ENCODE data around the gene DPP9. TPM values are rescaled to one million over a fixed set of nuclear protein-coding genes. Genes with fewer than 3 reads are reported as not detected.

DPP9 gene
- total and polyA plus RNA-seq, 2 of the 4 experiments (the other 2 are of a cell fraction) = 12.4 to 33.0 TPM

- H3K9ac ChIP-seq (ENCODE audit: low read depth, low read length) = no peak overlapping the region
- no TSS peak for BruUV-seq (replicated peaks)
- no peak overlapping the region for H2BK5ac ChIP-seq (ENCODE audit: low read depth, low read length, poor library complexity, severe bottlenecking)
- H4K8ac ChIP-seq (ENCODE audit: low read depth in 2 of 2, low read length in 2 of 2) = no peak overlapping the region
- H3K27me3 ChIP-seq (ENCODE audit: control insufficient read depth, insufficient read depth, low read length) = no peaks in the 10 kb centered on the region
- no peak overlapping the region for H4K5ac ChIP-seq (ENCODE audit: low read depth, low read length)
- no peak for ATAC-seq (ENCODE audit: low read depth)
- dilution Hi-C loops (cut with HindIII; ENCODE audit: low sequenced_read_pairs, unreplicated experiment) (no loop called here), in situ Hi-C loops (cut with MboI; ENCODE audit: low sequenced_read_pairs) (no loop called here), intact Hi-C loops (cut with micrococcal nuclease) (no loop called here)
- no peak overlapping the region for H3K4me2 ChIP-seq (ENCODE audit: low read depth, low read length)
- no peak for DNase-seq
- H3K18ac ChIP-seq (ENCODE audit: low read depth, low read length) = no peak overlapping the region
- CTCF ChIA-PET = no interaction called here
- POLR2A ChIA-PET (ENCODE audit: unreplicated experiment) = no interaction called here
- H2BK120ac ChIP-seq (ENCODE audit: low read depth, low read length) = no peak overlapping the region
- WGBS, 2 experiments (ENCODE audit: extremely low coverage in 2 of 2, insufficient read length in 1 of 2) = 91% methylated on average over 19 of the region's 26 CpGs; no CpG with 5 or more reads in 1 of the 2 experiments
- H2AK9ac ChIP-seq (replicated peaks; ENCODE audit: low read depth, low read length, poor library complexity) = no peak overlapping the region
- TF ChIP-seq CTCF (conservative IDR thresholded peaks at IDR 0.05; ENCODE audit: low read depth, low read length) = no peak
- no peak for TF ChIP-seq RCOR1 (IDR thresholded peaks at IDR 0.05; ENCODE audit: insufficient replicate concordance, low read length)
- no peak for TF ChIP-seq MAFK (IDR thresholded peaks at IDR 0.05; ENCODE audit: low read depth, low read length)
- TF ChIP-seq ELK1 (IDR thresholded peaks at IDR 0.05; ENCODE audit: borderline replicate concordance, low read depth, low read length) = no peak
- no peak for TF ChIP-seq RAD21 (IDR thresholded peaks at IDR 0.05; ENCODE audit: low read length)
- TF ChIP-seq USF2 (IDR thresholded peaks at IDR 0.05; ENCODE audit: low read depth, low read length) = no peak
- no peak for TF ChIP-seq SMC3 (IDR thresholded peaks at IDR 0.05; ENCODE audit: low read depth, low read length)
- no peak for TF ChIP-seq RFX5 (IDR thresholded peaks at IDR 0.05; ENCODE audit: low read depth, low read length)
- no peak for TF ChIP-seq CHD1 (IDR thresholded peaks at IDR 0.05; ENCODE audit: low read depth, low read length)
- no peak for TF ChIP-seq BHLHE40 (IDR thresholded peaks at IDR 0.05; ENCODE audit: low read depth, low read length)
- no peak for TF ChIP-seq MXI1 (IDR thresholded peaks at IDR 0.05; ENCODE audit: borderline replicate concordance, low read depth, low read length)
- TF ChIP-seq CEBPB (IDR thresholded peaks at IDR 0.05; ENCODE audit: low read depth, low read length) = no peak
- TF ChIP-seq NFE2L2 (IDR thresholded peaks at IDR 0.05; ENCODE audit: low read depth, low read length) = no peak
- TF ChIP-seq MAZ (IDR thresholded peaks at IDR 0.05; ENCODE audit: borderline replicate concordance, low read depth, low read length) = no peak
- TF ChIP-seq POLR2A (IDR thresholded peaks at IDR 0.05; ENCODE audit: low read depth, low read length) = no peak
- TF ChIP-seq FOS (IDR thresholded peaks at IDR 0.05; ENCODE audit: low read depth, low read length) = no peak
- H3K9me1 ChIP-seq (ENCODE audit: insufficient read depth, low read length) = no peaks in the 10 kb centered on the region
- no peaks in the 10 kb centered on the region for H3K9me3 ChIP-seq (ENCODE audit: control insufficient read depth, insufficient read depth, low read length)
- H3K4ac ChIP-seq (ENCODE audit: low read depth, low read length) = no peak overlapping the region
- H3K4me3 ChIP-seq (ENCODE audit: insufficient read depth, low read depth, low read length) = no peak overlapping the region
- H3K56ac ChIP-seq (ENCODE audit: extremely low read depth, insufficient read depth, low read length) = no peak overlapping the region
- H3K27ac ChIP-seq (ENCODE audit: insufficient read depth, low read length) = no peak overlapping the region
- H3K79me1 ChIP-seq (ENCODE audit: low read depth in 1 of 2, low read length in 2 of 2) = peaks cover 0 to 17% of the 10 kb centered on the region in 2 experiments; a peak in 2 of 4 replicates
- H3K23ac ChIP-seq (ENCODE audit: low read depth, low read length) = no peak overlapping the region
- H3K14ac ChIP-seq (replicated peaks; ENCODE audit: low read depth, low read length) = no peak overlapping the region
- no peaks in the 10 kb centered on the region; the same call in 1 of the 2 replicates for H4K20me1 ChIP-seq (ENCODE audit: insufficient read depth, low read length)
- no peak overlapping the region for H2BK20ac ChIP-seq (ENCODE audit: low read depth, low read length)
- no peak overlapping the region for H2AFZ ChIP-seq (replicated peaks; ENCODE audit: low read length, poor library complexity)
- no peak overlapping the region for H2BK15ac ChIP-seq (ENCODE audit: low read depth, low read length)
- no peak overlapping the region for H2AK5ac ChIP-seq (ENCODE audit: low read depth, low read length)
- H4K91ac ChIP-seq (ENCODE audit: insufficient read depth, low read depth, low read length) = no peak overlapping the region
- no peaks in the 10 kb centered on the region for H3K4me1 ChIP-seq (ENCODE audit: control insufficient read depth, insufficient read depth, low read length)
- H3K36me3 ChIP-seq (ENCODE audit: control insufficient read depth, insufficient read depth, low read length) = peaks cover 65% of the 10 kb centered on the region
Observed at GRCh38 chr19:4688587-4688986, 35.1 kb downstream of the DPP9 start.

Measured in IMR-90 (cell line).